T1000 (cell line): ENCODE results near the gene VWA2.

Experiments
- DNase-seq: peaks from one replicate; lab custom pipeline; 2025; ENCODE audit warnings: mixed read lengths; lab: John Stamatoyannopoulos, UW

VWA2 gene

GRCh38 chr10:114276671-114277070, 37.6 kb downstream of the VWA2 start:
- DNase-seq = no peak

GRCh38 chr10:114278140-114278883, 39.3 kb downstream of the VWA2 start:
- no peak for DNase-seq

DNA sequence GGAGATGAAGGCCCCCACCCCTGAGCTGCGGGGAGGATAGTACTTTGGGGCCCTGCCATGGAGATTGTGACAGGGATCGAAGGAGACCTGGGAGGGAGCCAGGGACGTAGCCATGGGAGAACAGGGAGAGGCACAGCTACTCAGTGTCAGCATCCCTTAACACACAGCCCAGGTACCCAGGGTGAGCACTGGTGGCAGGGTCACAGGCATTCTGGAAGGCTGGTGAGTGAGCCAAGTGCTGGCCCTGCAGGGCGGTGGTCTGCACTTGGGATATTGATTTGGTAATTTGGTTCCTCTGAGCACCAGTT, 39.8 kb downstream of the VWA2 start:
- DNase-seq = no peak

- DNase-seq = no peak
Measured at GRCh38 chr10:114279289-114279688, 40.2 kb downstream of the VWA2 start.

GRCh38 chr10:114279901-114280644, 41.0 kb downstream of the VWA2 start:
- DNase-seq = no peak

GRCh38 chr10:114281006-114281405, 42.0 kb downstream of the VWA2 start:
- no peak for DNase-seq

DNA sequence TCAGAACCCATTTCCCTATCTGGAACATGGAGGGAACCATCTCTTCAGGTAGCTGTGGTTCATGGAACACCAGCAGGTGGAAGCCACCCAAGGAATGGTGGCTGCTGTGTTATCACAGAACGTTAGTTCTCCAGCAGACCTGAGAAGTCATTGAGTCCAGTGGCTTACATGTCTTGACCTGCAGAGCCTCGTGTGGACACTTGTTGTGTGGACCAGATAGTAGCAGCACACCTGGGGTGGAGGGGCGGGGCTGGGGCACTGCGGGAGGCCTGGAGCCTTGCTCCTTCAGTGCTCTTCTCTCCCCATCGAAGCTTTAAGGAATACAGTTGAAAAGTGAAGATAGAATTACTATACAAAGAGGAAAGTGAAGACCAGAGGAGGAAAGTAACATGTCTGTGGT, 42.4 kb downstream of the VWA2 start:
- no peak for DNase-seq

DNA sequence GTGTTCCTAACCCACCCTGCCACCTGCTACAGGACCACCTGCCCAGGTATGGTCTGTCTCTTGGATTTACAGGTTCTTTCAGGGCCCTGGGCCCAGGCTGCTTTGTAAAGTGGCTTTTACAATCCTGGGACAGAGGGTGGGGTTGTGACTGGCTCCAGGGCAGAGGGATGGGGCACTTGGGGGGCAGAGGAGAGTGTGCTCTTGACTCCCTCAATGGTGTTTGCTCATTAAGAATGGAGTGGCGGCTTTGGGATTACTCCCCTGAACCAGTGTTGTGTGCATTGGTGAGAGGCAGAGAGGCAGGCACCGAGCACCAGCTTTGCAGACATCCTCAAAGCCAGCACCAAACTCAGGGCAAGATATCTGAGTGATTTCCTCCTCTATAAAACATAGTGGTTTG, 43.5 kb downstream of the VWA2 start:
- no peak for DNase-seq

- DNase-seq = no peak
Measured at GRCh38 chr10:114283091-114283490, 44.0 kb downstream of the VWA2 start.

DNA sequence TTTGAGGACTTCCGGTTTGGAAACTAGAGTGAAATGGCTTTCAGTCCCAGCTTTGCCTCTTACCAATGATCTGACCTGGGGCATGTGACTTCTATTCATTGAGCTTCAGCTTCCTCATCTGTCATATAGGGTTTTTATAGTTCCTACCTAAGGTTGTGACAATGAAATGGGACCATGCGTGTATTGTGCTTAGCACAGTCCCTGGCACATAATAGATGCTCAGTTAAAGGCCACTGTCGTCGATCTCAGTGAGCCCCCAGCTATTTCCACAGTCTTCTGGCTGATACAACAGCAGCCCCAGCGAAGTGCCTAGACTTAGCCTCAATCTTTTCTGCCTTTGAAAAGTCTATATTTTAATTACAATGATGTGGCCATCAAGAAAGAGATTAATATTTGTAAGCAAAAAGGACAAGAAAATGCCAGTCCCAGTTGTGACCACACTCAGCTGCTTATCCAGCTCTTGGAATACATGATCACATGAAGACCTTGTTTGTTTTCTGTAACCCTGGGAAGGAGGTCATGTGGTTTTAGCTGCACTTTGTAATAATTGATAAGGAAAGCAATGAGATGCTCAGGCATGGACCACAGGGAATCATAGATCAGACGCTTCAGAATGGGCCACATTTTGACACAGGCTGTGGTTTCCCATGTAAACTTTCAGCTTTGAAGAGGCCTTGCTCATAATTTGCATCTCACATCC, 44.6 kb downstream of the VWA2 start:
- no peak for DNase-seq

DNA sequence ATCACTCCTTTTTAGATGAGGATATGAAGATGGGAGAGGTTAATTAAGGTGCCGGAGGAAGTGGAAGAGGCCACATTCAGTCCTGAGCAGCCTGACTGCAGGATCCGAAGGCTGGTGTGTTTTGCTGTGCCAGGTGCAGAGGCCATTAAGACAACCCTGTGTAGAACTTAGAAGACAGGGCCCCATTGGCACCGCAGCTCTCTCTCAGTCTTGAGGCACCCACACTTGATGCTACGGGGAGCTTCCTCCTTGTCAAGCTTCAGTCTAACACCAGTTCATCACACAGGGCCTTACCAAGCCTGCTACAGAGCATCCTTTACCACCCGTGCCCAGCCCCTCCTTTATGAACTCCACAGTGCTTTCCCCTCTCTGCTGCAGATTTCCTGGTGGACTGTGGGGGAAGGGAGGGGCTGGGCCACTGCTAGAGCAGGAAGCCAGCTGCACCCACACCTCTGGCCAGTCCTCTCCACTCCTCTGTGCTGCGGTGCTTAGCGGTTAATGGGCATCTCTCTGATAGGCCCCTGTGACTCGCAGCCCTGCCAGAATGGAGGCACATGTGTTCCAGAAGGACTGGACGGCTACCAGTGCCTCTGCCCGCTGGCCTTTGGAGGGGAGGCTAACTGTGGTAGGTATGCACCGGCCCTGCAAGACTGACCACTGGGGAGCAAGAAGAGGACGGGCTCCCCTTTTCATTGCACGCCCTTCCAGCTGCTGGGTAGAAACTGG, 45.5 kb downstream of the VWA2 start:
- DNase-seq = no peak

GRCh38 chr10:114285961-114286441, 46.9 kb downstream of the VWA2 start:
- no peak for DNase-seq

DNA sequence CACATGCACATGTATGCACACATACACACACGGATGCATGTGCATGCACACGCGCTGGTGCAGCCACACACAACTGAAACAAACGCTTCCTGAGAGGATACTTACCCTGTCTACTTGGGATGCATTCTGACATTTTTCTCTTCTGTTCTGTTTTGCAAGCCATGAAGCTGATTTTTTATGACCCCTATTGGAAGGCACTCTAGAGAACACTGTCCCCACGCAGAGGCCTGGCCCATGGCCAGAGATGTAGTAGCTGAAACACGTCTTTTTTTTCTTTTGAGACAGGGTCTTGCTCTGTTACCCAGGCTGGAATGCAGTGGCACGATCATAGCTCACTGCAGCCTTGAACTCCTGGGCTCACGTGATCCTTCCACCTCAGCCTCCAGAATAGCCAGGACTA, 47.9 kb downstream of the VWA2 start:
- no peak for DNase-seq

DNA sequence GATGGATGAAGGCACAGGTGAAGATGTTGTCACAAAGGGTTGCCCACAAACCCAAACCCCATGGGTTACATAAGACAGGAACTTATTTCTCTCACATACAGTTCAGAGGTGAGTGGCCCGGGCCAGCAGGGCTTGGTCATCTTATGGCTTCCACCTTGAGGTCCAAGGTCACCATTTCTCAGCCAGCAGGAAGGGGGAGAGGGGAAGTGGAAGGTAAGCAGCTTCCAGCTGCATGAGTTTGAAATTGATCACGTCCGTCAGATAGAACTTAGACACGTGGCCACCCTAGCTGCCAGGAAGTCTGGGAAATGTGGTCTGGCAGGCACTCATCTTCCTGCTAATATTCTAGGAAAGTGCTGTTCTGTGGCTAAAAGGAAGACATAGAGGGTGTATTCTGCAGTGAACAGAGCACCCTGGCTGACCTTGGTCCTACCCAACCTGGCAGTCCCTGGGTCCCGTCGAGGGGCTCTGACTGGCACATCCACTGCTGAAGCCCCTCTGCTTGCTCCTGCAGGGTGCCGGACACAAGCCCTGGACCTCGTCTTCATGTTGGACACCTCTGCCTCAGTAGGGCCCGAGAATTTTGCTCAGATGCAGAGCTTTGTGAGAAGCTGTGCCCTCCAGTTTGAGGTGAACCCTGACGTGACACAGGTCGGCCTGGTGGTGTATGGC, 49.5 kb downstream of the VWA2 start:
- no peak for DNase-seq

DNA sequence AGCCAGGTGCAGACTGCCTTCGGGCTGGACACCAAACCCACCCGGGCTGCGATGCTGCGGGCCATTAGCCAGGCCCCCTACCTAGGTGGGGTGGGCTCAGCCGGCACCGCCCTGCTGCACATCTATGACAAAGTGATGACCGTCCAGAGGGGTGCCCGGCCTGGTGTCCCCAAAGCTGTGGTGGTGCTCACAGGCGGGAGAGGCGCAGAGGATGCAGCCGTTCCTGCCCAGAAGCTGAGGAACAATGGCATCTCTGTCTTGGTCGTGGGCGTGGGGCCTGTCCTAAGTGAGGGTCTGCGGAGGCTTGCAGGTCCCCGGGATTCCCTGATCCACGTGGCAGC, 50.0 kb downstream of the VWA2 start:
- no peak for DNase-seq

GRCh38 chr10:114290038-114290437, 51.0 kb downstream of the VWA2 start:
- DNase-seq = no peak

GRCh38 chr10:114291076-114291475, 52.0 kb downstream of the VWA2 start:
- DNase-seq = no peak

DNA sequence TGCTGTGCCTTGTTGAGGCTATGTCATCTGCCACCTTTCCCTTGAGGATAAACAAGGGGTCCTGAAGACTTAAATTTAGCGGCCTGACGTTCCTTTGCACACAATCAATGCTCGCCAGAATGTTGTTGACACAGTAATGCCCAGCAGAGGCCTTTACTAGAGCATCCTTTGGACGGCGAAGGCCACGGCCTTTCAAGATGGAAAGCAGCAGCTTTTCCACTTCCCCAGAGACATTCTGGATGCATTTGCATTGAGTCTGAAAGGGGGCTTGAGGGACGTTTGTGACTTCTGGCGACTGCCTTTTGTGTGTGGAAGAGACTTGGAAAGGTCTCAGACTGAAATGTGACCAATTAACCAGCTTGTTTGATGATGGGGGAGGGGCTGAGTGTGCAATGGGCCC, 52.5 kb downstream of the VWA2 start:
- DNase-seq = no peak

- no peak for DNase-seq
Measured at GRCh38 chr10:114293075-114293474, 54.0 kb downstream of the VWA2 start.

- no peak for DNase-seq
Measured at GRCh38 chr10:114294549-114294948, 55.5 kb downstream of the VWA2 start.

GRCh38 chr10:114295393-114295792, 56.3 kb downstream of the VWA2 start:
- no peak for DNase-seq

DNA sequence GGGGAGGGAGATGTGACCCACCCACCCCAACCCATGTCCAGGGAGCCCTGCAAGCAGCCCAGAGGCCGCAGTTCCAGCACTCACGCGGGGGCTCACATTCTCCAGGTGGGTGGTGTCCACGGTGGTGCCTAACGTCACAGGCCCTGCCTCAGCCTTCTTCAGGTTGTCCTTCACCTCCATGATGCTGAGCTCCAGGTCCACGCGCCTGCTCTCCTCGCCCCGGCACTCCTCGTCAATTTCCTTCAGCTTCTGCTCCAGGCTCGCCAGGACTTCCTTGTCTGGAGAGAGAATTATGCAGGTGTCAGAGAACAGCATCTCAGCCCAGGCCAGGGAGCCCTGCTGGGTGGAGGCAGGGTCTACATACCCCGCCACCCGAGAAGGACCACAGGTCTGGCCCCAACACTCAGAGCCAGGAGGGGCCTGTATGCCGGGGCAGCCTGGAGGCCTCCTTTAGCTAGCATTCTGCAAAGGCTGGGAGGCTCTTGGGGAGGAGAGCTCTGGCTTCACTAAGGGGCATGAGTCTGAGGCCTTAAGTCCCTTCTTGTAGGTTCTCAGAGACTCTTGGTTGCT, 58.2 kb downstream of the VWA2 start:
- DNase-seq = no peak
